Measurements from ENCODE around the gene SLC38A10.

SLC38A10 gene

GRCh38 chr17:81295031-81295675, at the start of gene SLC38A10:
Gene SLC38A10, minus strand, starts transcription at chr17:81295307. Its CDS starts 386 bp downstream, at chr17:81294921.
- no peaks in the 10 kb centered on the region for H3K9me3 Mint-ChIP-seq
- H3K4me1 Mint-ChIP-seq (ENCODE audit: low read depth): peaks cover 24% of the 10 kb centered on the region
- H3K36me3 Mint-ChIP-seq (ENCODE audit: low read depth): peaks cover 9% of the 10 kb centered on the region
- H3K27ac Mint-ChIP-seq: peak within 1 kb of the TSS; percentile 92
- no peaks in the 10 kb centered on the region for H3K27me3 Mint-ChIP-seq (ENCODE audit: low read depth)
- H3K4me3 Mint-ChIP-seq: peak within 1 kb of the TSS; percentile 94

GRCh38 chr17:81342269-81343070, 47.4 kb upstream of the SLC38A10 start:
- H3K27ac Mint-ChIP-seq: peak overlapping the region; percentile 57
- H3K9me3 Mint-ChIP-seq: no peaks in the 10 kb centered on the region
- H3K36me3 Mint-ChIP-seq (ENCODE audit: low read depth): peaks cover 4% of the 10 kb centered on the region
- no peak overlapping the region for H3K4me3 Mint-ChIP-seq
- peaks cover 60% of the 10 kb centered on the region for H3K27me3 Mint-ChIP-seq (ENCODE audit: low read depth)
- H3K4me1 Mint-ChIP-seq (ENCODE audit: low read depth): peaks cover 5% of the 10 kb centered on the region

DNA sequence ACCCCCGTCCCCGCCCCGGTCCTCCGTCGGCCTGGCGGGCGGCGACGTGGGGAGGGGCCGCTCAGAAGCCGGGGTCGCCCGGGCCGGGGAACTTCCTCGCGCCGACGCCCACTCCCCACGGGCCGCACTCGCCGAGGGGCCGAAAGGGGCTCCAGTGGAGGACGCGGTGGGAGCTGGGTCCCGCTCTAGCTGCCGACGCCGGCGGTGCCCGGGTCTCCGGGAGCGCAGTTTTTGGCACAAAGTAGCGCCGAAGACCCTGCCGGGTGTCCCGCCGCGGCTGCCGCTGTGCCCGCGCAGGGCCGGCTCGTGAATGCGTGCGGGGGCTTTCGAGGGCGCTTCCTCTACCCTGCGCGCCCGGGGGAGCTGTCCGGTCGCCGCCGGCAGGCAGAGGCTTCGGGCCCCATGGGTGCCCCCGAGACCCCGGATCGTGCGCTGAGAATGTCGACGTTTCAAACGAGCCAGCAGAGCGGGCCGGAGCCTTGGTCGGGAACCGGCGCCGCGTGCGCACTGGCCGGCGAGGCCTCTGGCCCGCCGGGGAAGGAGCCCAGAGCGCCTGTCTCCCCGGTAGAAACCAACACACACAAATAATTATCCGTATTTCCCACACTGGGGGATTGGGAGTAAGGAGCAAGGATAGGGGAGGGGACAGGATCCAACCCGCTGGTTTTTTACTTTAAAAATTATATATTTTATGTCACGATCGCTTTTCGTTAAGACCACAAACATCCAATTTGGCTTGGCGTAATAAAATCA, 46.6 kb upstream of the SLC38A10 start:
- Mint-ChIP-seq H3K36me3 (ENCODE audit: low read depth) (peaks cover 4% of the 10 kb centered on the region), H3K9me3 (no peaks in the 10 kb centered on the region), H3K27ac (no peak overlapping the region), H3K4me3 (no peak overlapping the region), H3K4me1 (ENCODE audit: low read depth) (peaks cover 5% of the 10 kb centered on the region), H3K27me3 (ENCODE audit: low read depth) (peaks cover 55% of the 10 kb centered on the region)

GRCh38 chr17:81340607-81341515, 45.8 kb upstream of the SLC38A10 start:
- Mint-ChIP-seq H3K27me3 (ENCODE audit: low read depth) (peaks cover 55% of the 10 kb centered on the region), H3K36me3 (ENCODE audit: low read depth) (peaks cover 4% of the 10 kb centered on the region), H3K9me3 (no peaks in the 10 kb centered on the region), H3K4me1 (ENCODE audit: low read depth) (peaks cover 5% of the 10 kb centered on the region), H3K27ac (no peak overlapping the region), H3K4me3 (no peak overlapping the region)

GRCh38 chr17:81339534-81340296, 44.6 kb upstream of the SLC38A10 start:
- peaks cover 4% of the 10 kb centered on the region for H3K36me3 Mint-ChIP-seq (ENCODE audit: low read depth)
- peaks cover 50% of the 10 kb centered on the region for H3K27me3 Mint-ChIP-seq (ENCODE audit: low read depth)
- no peaks in the 10 kb centered on the region for H3K9me3 Mint-ChIP-seq
- H3K27ac Mint-ChIP-seq: peak overlapping the region; percentile 26
- H3K4me3 Mint-ChIP-seq: no peak overlapping the region
- H3K4me1 Mint-ChIP-seq (ENCODE audit: low read depth): peaks cover 5% of the 10 kb centered on the region

DNA sequence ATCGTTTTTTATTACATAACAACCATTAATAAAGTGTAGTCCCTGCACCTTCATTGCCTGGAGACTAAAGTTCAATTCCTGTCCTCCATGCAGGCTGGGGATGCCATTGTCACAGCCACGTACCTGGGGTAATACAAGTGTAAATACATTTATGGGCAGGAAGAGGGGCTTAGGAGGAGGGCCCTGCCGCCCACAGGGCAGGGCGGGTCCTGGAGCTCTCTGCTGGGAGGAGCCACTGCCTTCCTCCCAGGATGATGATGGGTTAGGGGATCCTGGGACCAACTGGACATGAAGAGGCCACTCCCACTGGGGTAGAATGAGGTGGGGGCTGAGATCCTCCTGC, 44.1 kb upstream of the SLC38A10 start:
- peaks cover 44% of the 10 kb centered on the region for H3K27me3 Mint-ChIP-seq (ENCODE audit: low read depth)

DNA sequence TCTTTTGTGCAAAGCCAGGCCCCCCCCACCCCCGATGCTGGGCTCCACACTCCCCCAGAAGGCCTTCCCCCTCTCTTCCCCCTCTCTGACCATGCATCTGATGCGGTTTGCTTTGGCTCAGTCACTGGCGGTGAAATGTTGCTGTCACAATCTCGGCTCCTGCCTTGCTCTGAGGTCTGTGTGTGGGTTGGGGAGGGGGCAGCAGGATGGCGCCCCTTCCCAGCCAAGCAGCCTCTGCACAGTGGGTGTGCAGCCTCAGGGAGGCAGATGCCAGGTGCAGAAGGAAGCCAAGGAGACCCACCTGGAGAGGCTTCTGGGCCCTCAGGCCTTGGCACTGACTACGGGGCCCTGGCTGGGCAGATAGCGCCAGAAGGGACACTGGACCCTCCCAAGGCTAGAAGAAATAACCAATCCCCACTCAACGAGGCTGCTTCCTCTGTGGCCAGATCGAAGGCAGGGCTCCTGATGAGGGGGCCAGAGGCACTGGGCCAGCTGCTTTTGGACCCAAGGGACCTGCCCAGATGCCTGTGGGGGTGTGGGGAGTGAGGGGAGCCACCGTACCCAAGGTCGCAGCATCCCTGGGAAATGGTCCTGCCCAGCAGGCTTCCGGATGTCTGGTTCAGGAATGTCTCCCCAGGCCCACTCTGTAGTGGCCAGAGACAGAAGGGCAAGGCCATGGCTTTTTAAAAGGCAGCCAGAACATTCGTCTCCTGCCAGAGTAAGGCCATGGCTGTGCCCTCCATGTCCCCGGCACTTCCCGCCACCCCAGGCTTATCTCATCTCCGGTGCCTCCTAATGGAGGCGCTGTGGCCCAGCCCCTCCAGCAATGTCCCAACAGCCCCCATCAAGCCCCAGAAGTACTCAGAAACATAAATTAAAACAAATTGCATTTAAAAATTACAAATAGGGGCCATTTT, 43.4 kb upstream of the SLC38A10 start:
- Mint-ChIP-seq H3K36me3 (ENCODE audit: low read depth) (peaks cover 2% of the 10 kb centered on the region), H3K4me3 (no peak overlapping the region), H3K4me1 (ENCODE audit: low read depth) (no peaks in the 10 kb centered on the region), H3K27ac (no peak overlapping the region), H3K27me3 (ENCODE audit: low read depth) (peaks cover 38% of the 10 kb centered on the region), H3K9me3 (no peaks in the 10 kb centered on the region)

More for the DNA sequence above, 44.1 kb upstream of the SLC38A10 start:
- H3K4me3 Mint-ChIP-seq: no peak overlapping the region
- peaks cover 2% of the 10 kb centered on the region for H3K36me3 Mint-ChIP-seq (ENCODE audit: low read depth)
- no peaks in the 10 kb centered on the region for H3K4me1 Mint-ChIP-seq (ENCODE audit: low read depth)
- H3K9me3 Mint-ChIP-seq: no peaks in the 10 kb centered on the region
- peak overlapping the region; percentile 26 for H3K27ac Mint-ChIP-seq

- Mint-ChIP-seq H3K4me1 (ENCODE audit: low read depth) (no peaks in the 10 kb centered on the region), H3K27me3 (ENCODE audit: low read depth) (peaks cover 28% of the 10 kb centered on the region), H3K9me3 (no peaks in the 10 kb centered on the region), H3K36me3 (ENCODE audit: low read depth) (no peaks in the 10 kb centered on the region), H3K4me3 (no peak overlapping the region), H3K27ac (no peak overlapping the region)
Observed at GRCh38 chr17:81337476-81337879, 42.4 kb upstream of the SLC38A10 start.

GRCh38 chr17:81336930-81337325, 41.8 kb upstream of the SLC38A10 start:
- Mint-ChIP-seq H3K4me3 (no peak overlapping the region), H3K36me3 (ENCODE audit: low read depth) (no peaks in the 10 kb centered on the region), H3K4me1 (ENCODE audit: low read depth) (no peaks in the 10 kb centered on the region), H3K27me3 (ENCODE audit: low read depth) (peaks cover 22% of the 10 kb centered on the region), H3K27ac (no peak overlapping the region), H3K9me3 (no peaks in the 10 kb centered on the region)

- H3K27me3 Mint-ChIP-seq (ENCODE audit: low read depth): peaks cover 21% of the 10 kb centered on the region
- H3K36me3 Mint-ChIP-seq (ENCODE audit: low read depth): no peaks in the 10 kb centered on the region
- no peaks in the 10 kb centered on the region for H3K4me1 Mint-ChIP-seq (ENCODE audit: low read depth)
- H3K27ac Mint-ChIP-seq: no peak overlapping the region
- H3K4me3 Mint-ChIP-seq: no peak overlapping the region
- H3K9me3 Mint-ChIP-seq: no peaks in the 10 kb centered on the region
Observed at GRCh38 chr17:81336296-81336929, 41.3 kb upstream of the SLC38A10 start.

DNA sequence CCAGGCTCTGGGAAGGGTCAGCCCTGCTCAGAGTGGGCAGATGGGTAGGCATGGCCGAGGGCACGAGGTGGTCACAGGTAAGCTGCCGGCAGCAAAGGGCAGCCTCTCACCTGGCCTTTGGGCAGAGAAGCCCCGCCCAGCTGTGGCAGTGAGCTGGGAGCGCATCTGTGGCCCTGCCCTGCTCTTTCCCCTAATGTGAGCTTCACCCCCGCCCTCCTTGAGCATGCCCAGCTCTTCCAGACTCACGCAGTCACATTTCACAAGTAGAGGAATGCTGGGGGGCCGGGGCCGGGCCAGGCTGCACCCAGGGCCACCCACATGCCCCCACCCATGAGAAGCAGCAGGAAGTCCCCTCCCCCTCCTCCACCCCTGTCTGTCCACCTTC, 40.7 kb upstream of the SLC38A10 start:
- H3K4me1 Mint-ChIP-seq (ENCODE audit: low read depth): no peaks in the 10 kb centered on the region
- peaks cover 20% of the 10 kb centered on the region for H3K27me3 Mint-ChIP-seq (ENCODE audit: low read depth)
- no peak overlapping the region for H3K27ac Mint-ChIP-seq
- no peak overlapping the region for H3K4me3 Mint-ChIP-seq
- no peaks in the 10 kb centered on the region for H3K9me3 Mint-ChIP-seq
- H3K36me3 Mint-ChIP-seq (ENCODE audit: low read depth): no peaks in the 10 kb centered on the region

GRCh38 chr17:81334987-81335772, 40.1 kb upstream of the SLC38A10 start:
- H3K4me3 Mint-ChIP-seq: no peak overlapping the region
- no peaks in the 10 kb centered on the region for H3K4me1 Mint-ChIP-seq (ENCODE audit: low read depth)
- H3K27ac Mint-ChIP-seq: no peak overlapping the region
- H3K9me3 Mint-ChIP-seq: no peaks in the 10 kb centered on the region
- H3K27me3 Mint-ChIP-seq (ENCODE audit: low read depth): peaks cover 14% of the 10 kb centered on the region
- no peaks in the 10 kb centered on the region for H3K36me3 Mint-ChIP-seq (ENCODE audit: low read depth)

All from T-helper 1 cell treated with Interleukin-12 subunit alpha and Interleukin-12 subunit beta and Interleukin-4 antibody, amounts not matched to agents 30 μg/mL and 1 μg/mL, for 36 hours (primary cell).